GM18951 (cell line): ENCODE results near the gene STARD3NL.
"Not testable (repeated sequence)": the region's sequence is repeated elsewhere in the genome, so short reads cannot be mapped to it uniquely, and the experiment has no call there.

Experiments
- POLR2A ChIP-seq: IDR thresholded peaks from 4 replicates; pipeline ENCODE4 v1.6.1; 2011; ENCODE audit warnings: mild to moderate bottlenecking; ENCODE audit not compliant: insufficient read length, insufficient read depth; ENCODE audit errors: extremely low read depth
- in situ Hi-C: fragments of 300-500 bp; cut with MboI; formaldehyde crosslinking; loops from one replicate; pipeline ENCODE4 v1.12.0; 2022; ENCODE audit warnings: low sequenced_read_pairs, mixed read lengths, inconsistent platforms; ENCODE audit not compliant: unreplicated experiment

STARD3NL gene

DNA sequence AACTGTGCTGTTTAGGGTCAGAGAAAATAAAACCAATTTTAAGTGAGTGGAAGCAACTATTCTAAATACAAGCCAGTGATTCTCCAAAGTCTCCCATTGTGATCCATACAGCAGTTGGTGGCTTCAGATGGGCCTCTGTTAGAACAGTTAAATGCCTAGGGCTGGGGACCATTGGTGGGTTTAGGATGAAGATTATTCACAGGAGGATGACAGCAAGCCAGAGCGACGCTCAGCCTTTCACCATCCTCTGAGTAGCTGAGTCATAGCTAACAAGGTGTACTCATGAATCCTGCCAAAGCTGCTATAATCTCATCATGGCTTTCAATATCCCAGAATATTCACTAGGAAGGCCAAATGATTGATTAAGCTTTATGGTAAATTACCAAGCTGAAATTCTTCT lies 39.6 kb downstream of the STARD3NL start:
- in situ Hi-C loops, result loop anchor here (25.0 kb wide), 1 partner anchor 305 kb away; the partner anchor contains the start of genes EPDR1 and SFRP4
- TF ChIP-seq POLR2A, result no peak

- TF ChIP-seq POLR2A, result no peak
- in situ Hi-C loops, result loop anchor here (5.0 to 25.0 kb wide), 3 partner anchors 94 to 308 kb away; partner anchors contain the start of genes EPDR1 and SFRP4
These were observed 42.4 kb downstream of the STARD3NL start for GRCh38 chr7:38220452-38220851.

GRCh38 chr7:38222481-38223096 lies 44.5 kb downstream of the STARD3NL start:
- TF ChIP-seq POLR2A, result no peak
- in situ Hi-C loops, result loop anchor here (5.0 to 25.0 kb wide), 3 partner anchors 92 to 310 kb away; partner anchors contain the start of genes EPDR1 and SFRP4

GRCh38 chr7:38223306-38223705 lies 45.3 kb downstream of the STARD3NL start:
- in situ Hi-C loops, result loop anchor here (5.0 to 25.0 kb wide), 3 partner anchors 91 to 311 kb away; partner anchors contain the start of genes EPDR1 and SFRP4

DNA sequence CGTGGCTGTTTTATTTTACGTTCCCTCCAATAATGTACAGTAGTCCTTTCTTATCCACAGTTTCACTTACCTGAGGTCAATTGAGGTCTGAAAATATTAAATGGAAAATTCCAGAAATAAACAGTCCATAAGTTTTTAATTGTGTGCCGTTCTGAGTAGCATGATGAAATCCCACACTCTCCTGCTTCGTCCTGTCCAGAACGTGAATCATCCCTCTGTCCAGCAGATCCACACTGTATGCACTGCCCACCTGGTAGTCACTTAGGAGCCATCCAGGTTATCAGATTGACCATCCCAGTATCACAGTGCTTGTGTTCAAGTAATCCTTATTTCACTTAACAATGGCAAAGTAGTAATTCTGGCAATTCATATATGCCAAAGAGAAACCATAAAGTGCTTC lies 46.3 kb downstream of the STARD3NL start:
- in situ Hi-C loops, result loop anchor here (5.0 to 25.0 kb wide), 3 partner anchors 90 to 312 kb away; partner anchors contain the start of genes EPDR1 and SFRP4
- no peak for TF ChIP-seq POLR2A

More at GRCh38 chr7:38223306-38223705, 45.3 kb downstream of the STARD3NL start:
- TF ChIP-seq POLR2A, result no peak

DNA sequence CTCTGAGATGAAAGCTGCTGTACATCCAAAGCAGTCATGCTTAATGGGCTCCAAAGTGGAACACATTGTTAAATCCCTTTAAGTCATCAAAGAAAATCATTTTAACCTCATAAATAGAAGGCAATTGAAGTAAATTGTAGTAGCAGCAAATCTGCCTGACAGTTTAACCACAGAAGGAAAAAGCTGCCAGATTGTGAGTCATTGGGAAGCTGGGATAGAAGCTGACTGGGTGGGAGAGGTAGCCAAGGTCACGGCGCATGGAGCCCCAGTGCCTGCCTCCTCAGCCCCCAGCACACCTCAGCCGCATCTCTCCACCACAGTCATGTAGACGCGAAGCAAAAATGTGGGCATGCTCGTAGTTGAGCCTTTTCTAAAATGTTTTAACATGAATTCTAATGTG lies 51.3 kb downstream of the STARD3NL start:
- no peak for TF ChIP-seq POLR2A
- in situ Hi-C loops, result loop anchor here (10.0 kb wide), 1 partner anchor 85 kb away; no protein-coding TSS in a partner anchor

GRCh38 chr7:38229884-38230642 lies 52.0 kb downstream of the STARD3NL start:
- in situ Hi-C loops, result loop anchor here (10.0 kb wide), 1 partner anchor 85 kb away; no protein-coding TSS in a partner anchor
- no peak for TF ChIP-seq POLR2A

- TF ChIP-seq POLR2A, result no peak
- in situ Hi-C loops, result no loop called here
These were observed 54.7 kb downstream of the STARD3NL start for GRCh38 chr7:38232502-38233366.

DNA sequence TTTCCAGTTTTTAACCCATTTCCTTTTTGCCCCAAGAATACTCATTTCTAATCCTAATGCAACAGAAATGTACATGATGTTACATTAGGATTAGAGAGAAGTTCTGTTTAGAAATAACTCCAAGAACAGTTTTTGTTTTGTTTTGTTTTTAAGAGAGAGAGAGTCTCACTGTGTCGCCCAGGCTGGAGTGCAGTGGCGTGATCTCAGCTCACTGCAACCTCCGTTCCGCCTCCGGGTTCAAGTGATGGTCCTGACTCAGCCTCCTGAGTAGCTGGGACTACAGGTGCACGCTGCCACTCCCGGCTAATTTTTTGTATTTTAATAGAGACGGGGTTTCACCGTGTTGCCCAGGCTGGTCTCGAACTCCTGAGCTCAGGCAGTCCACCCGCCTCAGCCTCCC lies 56.7 kb downstream of the STARD3NL start:
- in situ Hi-C loops, result not testable (repeated sequence)

DNA sequence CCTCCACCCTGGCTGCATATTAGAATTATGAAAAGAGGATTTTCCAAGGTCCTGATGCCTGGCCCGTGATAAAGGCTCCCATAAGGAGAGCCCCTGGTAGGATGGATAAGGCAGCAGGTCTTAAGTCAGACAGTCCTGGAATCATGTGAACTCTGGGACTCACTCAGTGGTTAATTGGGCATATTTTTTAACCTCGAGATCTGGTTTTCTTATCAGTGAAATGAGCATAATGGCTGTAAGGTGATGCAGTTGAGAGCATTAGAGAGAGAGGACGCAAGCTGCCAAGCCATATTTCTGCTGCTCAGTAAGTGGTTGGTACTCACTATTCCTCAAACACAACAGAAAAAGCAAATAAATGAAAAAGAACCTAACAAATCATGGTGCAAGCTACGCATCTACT lies 57.6 kb downstream of the STARD3NL start:
- TF ChIP-seq POLR2A, result no peak
- in situ Hi-C loops, result no loop called here

DNA sequence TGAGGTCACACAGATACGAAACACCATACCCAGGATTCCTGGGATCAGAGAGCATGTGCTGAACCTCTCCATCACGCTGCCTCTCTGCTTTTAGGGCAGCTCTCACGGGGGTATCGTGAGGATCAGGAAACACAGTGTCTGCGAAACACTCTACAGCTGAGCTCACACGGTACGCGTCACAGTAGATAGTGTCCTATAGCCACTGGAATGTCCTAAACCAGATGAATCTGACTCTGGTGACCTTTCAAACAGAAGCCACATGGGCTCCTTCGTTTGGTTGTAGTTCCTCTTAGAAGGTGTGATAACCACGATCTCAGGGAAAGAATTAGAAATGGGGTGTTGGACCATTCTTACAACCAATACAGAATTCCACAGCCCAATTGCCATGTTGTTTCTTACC lies 61.1 kb downstream of the STARD3NL start:
- in situ Hi-C loops, result not testable (repeated sequence)

DNA sequence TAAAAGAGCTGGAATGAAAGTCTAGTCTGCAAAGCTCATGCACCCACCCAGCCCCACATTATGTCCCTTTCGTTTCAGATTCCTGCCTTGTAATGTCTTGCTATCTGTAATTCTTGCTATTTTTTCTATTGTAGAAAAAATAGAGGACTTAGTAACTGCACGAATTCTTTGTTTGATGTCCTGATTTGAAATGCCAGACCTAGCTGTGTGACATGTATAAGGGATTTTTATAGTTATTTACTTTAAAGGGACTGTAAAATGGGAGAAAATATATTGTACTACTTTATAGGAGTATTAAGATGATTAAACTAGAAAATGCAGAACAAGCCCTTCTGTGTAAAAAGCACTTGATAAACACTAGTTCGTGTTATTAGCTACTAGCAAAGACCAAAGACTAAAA lies 63.0 kb downstream of the STARD3NL start:
- in situ Hi-C loops, result no loop called here
- TF ChIP-seq POLR2A, result no peak

DNA sequence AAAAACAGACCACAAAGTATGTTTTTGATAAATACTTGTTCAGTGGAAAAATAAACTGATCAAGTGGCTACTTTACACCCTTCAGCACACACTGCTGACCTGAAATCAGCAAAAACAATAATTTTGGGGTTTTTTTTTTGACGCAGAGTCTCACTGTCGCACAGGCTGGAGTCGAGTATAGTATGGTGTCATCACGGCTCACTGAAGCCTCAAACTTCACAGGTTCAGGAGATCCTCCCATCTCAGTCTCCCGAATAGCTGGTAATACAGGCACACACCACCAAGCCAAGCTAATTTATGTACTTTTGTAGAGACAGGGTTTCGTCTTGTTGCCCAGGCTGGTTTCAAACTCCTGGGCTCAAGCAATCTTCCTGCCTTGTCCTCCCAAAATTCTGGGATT lies 64.8 kb downstream of the STARD3NL start:
- in situ Hi-C loops, result no loop called here
- no peak for TF ChIP-seq POLR2A

DNA sequence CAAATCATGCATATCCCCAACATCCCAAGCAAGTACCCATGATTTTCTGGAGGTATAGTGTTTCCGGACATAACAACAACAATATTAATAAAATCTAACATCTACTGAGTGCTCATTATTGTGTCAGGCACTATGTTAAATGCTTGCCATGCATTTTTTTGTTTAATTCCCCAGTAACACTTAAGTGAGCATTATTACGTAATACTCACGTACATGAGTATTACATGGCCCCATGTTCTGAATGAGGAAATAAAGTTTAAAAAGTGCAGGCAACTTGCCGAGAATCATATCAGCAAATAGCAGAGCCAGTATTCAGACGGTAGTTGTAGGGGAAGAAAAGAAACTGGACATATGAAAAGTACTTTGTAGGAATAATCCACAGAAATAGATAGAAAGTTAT lies 65.3 kb downstream of the STARD3NL start:
- in situ Hi-C loops, result not testable (repeated sequence)
